ENCODE data around the gene USP15.

USP15 gene

GRCh38 chr12:62407587-62407986 is 147.4 kb downstream of the USP15 start:
- TF ChIP-seq, protein P1, sequence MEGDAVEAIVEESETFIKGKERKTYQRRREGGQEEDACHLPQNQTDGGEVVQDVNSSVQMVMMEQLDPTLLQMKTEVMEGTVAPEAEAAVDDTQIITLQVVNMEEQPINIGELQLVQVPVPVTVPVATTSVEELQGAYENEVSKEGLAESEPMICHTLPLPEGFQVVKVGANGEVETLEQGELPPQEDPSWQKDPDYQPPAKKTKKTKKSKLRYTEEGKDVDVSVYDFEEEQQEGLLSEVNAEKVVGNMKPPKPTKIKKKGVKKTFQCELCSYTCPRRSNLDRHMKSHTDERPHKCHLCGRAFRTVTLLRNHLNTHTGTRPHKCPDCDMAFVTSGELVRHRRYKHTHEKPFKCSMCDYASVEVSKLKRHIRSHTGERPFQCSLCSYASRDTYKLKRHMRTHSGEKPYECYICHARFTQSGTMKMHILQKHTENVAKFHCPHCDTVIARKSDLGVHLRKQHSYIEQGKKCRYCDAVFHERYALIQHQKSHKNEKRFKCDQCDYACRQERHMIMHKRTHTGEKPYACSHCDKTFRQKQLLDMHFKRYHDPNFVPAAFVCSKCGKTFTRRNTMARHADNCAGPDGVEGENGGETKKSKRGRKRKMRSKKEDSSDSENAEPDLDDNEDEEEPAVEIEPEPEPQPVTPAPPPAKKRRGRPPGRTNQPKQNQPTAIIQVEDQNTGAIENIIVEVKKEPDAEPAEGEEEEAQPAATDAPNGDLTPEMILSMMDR (IDR thresholded peaks at IDR 0.05; ENCODE audit: insufficient read depth, low read length, poor library complexity, severe bottlenecking) = no peak
- Histone ChIP-seq H3K4me3 (replicated peaks; ENCODE audit: low read depth, low read length) (no peak overlapping the region), H3K27me3 (replicated peaks; ENCODE audit: control insufficient read depth, insufficient read depth, low read length) (no peaks in the 10 kb centered on the region), H3K36me3 (ENCODE audit: control insufficient read depth, insufficient read depth, low read length) (no peaks in the 10 kb centered on the region; the same call in 1 of the 2 replicates)
- no peak for DNase-seq (ENCODE audit: extremely low read depth, insufficient read length)

GRCh38 chr12:62409068-62409467 is 148.9 kb downstream of the USP15 start:
- TF ChIP-seq, protein P1 (IDR thresholded peaks at IDR 0.05; ENCODE audit: insufficient read depth, low read length, poor library complexity, severe bottlenecking) = no peak

DNA sequence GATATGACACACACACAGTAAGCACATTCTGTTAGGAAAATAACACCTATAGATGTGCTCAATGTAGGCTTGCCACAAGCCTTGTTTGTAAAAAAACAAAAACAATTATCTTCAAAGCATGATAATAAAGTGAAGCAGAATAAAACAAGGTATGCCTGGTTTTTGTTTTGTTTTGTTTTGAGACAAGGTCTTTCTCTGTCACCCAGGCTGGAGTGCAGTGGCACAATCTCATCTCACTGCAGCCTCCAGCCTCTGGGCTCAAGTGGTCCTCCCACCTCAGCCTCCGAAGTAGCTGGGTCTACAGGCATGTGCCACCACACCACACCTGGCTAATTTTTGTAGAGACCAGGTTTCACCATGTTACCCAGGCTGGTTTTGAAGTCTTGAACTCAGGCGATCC is 154.0 kb downstream of the USP15 start:
- Histone ChIP-seq H3K4me3 (replicated peaks; ENCODE audit: low read depth, low read length) (no peak overlapping the region), H3K36me3 (ENCODE audit: control insufficient read depth, insufficient read depth, low read length) (no peaks in the 10 kb centered on the region; the same call in 1 of the 2 replicates), H3K27me3 (replicated peaks; ENCODE audit: control insufficient read depth, insufficient read depth, low read length) (no peaks in the 10 kb centered on the region)
- TF ChIP-seq, protein P1 (IDR thresholded peaks at IDR 0.05; ENCODE audit: insufficient read depth, low read length, poor library complexity, severe bottlenecking) = no peak
- DNase-seq (ENCODE audit: extremely low read depth, insufficient read length) = no peak

More at GRCh38 chr12:62409068-62409467, 148.9 kb downstream of the USP15 start:
- no peaks in the 10 kb centered on the region; the same call in 1 of the 2 replicates for H3K36me3 ChIP-seq (ENCODE audit: control insufficient read depth, insufficient read depth, low read length)
- H3K4me3 ChIP-seq (replicated peaks; ENCODE audit: low read depth, low read length) = no peak overlapping the region
- DNase-seq (ENCODE audit: extremely low read depth, insufficient read length) = no peak
- H3K27me3 ChIP-seq (replicated peaks; ENCODE audit: control insufficient read depth, insufficient read depth, low read length) = no peaks in the 10 kb centered on the region

DNA sequence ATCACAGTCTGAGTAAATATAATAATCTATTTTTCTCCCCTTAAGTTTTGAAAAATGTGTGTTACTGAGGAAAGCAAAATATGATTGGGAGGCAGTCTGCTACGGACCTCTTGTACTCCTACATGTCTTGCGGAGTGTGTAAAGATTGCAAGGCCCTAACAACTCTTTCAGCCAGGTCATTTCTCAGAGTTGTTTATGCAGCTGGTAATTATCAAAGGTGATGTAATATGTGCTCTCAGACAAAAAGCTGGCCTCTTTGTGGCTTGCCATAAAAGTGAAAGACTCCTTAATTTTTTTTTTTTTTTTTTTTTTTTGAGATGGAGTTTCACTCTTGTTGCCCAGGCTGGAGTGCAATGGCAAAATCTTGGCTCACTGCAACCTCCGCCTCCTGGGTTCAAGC is 165.9 kb downstream of the USP15 start:
- no peak for DNase-seq (ENCODE audit: extremely low read depth, insufficient read length)
- no peak overlapping the region for H3K4me3 ChIP-seq (replicated peaks; ENCODE audit: low read depth, low read length)
- no peaks in the 10 kb centered on the region for H3K27me3 ChIP-seq (replicated peaks; ENCODE audit: control insufficient read depth, insufficient read depth, low read length)
- TF ChIP-seq, protein P1 (IDR thresholded peaks at IDR 0.05; ENCODE audit: insufficient read depth, low read length, poor library complexity, severe bottlenecking) = no peak
- H3K36me3 ChIP-seq (ENCODE audit: control insufficient read depth, insufficient read depth, low read length) = no peaks in the 10 kb centered on the region

GRCh38 chr12:62429457-62429856 is 169.3 kb downstream of the USP15 start:
- Histone ChIP-seq H3K27me3 (replicated peaks; ENCODE audit: control insufficient read depth, insufficient read depth, low read length) (no peaks in the 10 kb centered on the region), H3K4me3 (replicated peaks; ENCODE audit: low read depth, low read length) (no peak overlapping the region), H3K36me3 (ENCODE audit: control insufficient read depth, insufficient read depth, low read length) (no peaks in the 10 kb centered on the region)
- TF ChIP-seq, protein P1 (IDR thresholded peaks at IDR 0.05; ENCODE audit: insufficient read depth, low read length, poor library complexity, severe bottlenecking) = no peak
- no peak for DNase-seq (ENCODE audit: extremely low read depth, insufficient read length)
